K562 (cell line): ENCODE measurements around the gene DDX54.

Source experiments
- ATF4 ChIP-seq: fragments of 450-650 bp; formaldehyde crosslinking; IDR thresholded peaks from 2 replicates; pipeline ENCODE4 v1.4.0; 2022; ENCODE audit warnings: mild to moderate bottlenecking, moderate library complexity
- CREM ChIP-seq: IDR thresholded peaks from 2 replicates; pipeline ENCODE4 v1.6.1; 2014; ENCODE audit warnings: antibody characterized with exemption, low read depth
- DACH1 ChIP-seq: fragments of 450-650 bp; IDR thresholded peaks from 2 replicates; pipeline ENCODE4 v1.6.1; 2018; ENCODE audit not compliant: partially characterized antibody
- HEY1 ChIP-seq: fragments of 250-450 bp; sonication (Bioruptor Pico); IDR thresholded peaks from 2 replicates; pipeline ENCODE4 v1.5.0; 2020; ENCODE audit warnings: mild to moderate bottlenecking, moderate library complexity, borderline replicate concordance
- POLR2AphosphoS5 ChIP-seq: IDR thresholded peaks from 2 replicates; pipeline ENCODE4 v1.6.1; 2011; ENCODE audit warnings: mild to moderate bottlenecking, low read depth, low read length, moderate library complexity; ENCODE audit not compliant: control insufficient read depth, insufficient read depth
- SMARCB1 ChIP-seq: IDR thresholded peaks from 2 replicates; pipeline ENCODE4 v1.6.1; 2011; ENCODE audit warnings: improper control_type of control experiment, low read depth; ENCODE audit not compliant: insufficient read length
- SP1 ChIP-seq: sonication (generic); formaldehyde crosslinking; IDR thresholded peaks from 2 replicates; pipeline ENCODE4 v1.8.1; 2022; ENCODE audit warnings: mild to moderate bottlenecking, missing genetic modification reagents
- SREBF2 ChIP-seq: sonication (generic); formaldehyde crosslinking; IDR thresholded peaks from 2 replicates; pipeline ENCODE4 v1.4.0; 2020; ENCODE audit warnings: mild to moderate bottlenecking, missing genetic modification reagents
- ZNF740 ChIP-seq, 3 experiments: fragments of 200-800 bp in 1 of 3; sonication (Bioruptor generic) in 1 of 3; sonication (generic) in 1 of 3; formaldehyde crosslinking in 1 of 3; IDR thresholded peaks; 2 replicates each; pipeline versions ENCODE4 v1.6.1 to v1.8.0; 2016 to 2022; ENCODE audit warnings: mild to moderate bottlenecking in 2 of 3, missing compliant biosample characterization in 2 of 3, missing genetic modification characterization in 2 of 3, missing genetic modification reagents in 1 of 3

GRCh38 chr12:113119980-113120669 lies 65.2 kb downstream of the DDX54 start:
- TF ChIP-seq ZNF740 (CRISPR knock-in tag; IDR thresholded peaks at IDR 0.05) (no peak), ZNF740 (tag; IDR thresholded peaks at IDR 0.05) (no peak), CREM (no peak), SREBF2 (CRISPR knock-in tag) (no peak), ATF4 (CRISPR knock-in tag) (no peak), SMARCB1 (no peak), DACH1 (no peak), POLR2AphosphoS5 (no peak), SP1 (CRISPR knock-in tag) (no peak), HEY1 (CRISPR knock-in tag) (no peak)
